ENCODE measurements around the gene CDH13.

Gene CDH13

DNA sequence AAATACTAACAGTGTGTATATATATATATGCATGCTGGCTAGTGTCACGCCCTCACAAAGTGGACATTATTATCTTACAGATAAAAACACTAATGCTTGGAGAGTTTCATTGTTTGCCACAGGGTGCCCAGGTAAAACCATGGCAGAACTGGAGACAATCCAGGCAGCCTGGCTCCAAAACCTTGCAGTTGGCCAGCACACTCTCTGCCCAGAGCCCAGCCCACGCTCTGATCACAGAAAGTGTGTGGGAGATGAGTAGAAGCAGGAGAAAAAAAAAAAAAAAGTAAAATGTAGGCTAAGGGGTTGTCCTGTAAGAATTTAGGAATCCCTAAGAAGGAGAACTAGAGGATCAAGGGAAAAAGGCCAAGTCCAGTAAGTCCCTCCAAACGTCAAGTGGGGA lies 538.0 kb downstream of the CDH13 start (continued):
- TF ChIP-seq, protein P1, sequence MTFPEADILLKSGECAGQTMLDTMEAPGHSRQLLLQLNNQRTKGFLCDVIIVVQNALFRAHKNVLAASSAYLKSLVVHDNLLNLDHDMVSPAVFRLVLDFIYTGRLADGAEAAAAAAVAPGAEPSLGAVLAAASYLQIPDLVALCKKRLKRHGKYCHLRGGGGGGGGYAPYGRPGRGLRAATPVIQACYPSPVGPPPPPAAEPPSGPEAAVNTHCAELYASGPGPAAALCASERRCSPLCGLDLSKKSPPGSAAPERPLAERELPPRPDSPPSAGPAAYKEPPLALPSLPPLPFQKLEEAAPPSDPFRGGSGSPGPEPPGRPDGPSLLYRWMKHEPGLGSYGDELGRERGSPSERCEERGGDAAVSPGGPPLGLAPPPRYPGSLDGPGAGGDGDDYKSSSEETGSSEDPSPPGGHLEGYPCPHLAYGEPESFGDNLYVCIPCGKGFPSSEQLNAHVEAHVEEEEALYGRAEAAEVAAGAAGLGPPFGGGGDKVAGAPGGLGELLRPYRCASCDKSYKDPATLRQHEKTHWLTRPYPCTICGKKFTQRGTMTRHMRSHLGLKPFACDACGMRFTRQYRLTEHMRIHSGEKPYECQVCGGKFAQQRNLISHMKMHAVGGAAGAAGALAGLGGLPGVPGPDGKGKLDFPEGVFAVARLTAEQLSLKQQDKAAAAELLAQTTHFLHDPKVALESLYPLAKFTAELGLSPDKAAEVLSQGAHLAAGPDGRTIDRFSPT (tag by site-specific recombination; IDR thresholded peaks at IDR 0.05): no peak
- TF ChIP-seq SP3 (tag by site-specific recombination; IDR thresholded peaks at IDR 0.05): no peak
- no peak for TF ChIP-seq IKZF3 (tag by site-specific recombination; IDR thresholded peaks at IDR 0.05)

DNA sequence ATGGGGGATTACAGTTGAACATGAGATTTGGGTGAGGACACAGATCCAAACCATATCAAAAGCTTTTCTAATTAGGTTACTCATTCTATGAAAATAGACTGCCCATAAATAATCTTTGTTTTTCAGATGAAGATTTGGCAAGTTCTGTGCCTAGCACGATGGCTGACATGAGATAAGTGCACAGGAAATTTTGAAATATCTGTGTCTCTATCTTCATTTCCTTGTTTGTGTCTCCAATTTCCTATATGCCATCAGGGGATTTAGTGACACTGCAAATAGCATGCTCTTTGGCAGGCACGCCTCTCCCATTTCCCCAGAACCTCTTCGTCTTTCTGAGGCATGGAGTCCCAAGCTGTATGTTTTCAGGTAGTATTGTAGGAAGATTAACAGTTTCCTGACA lies 544.6 kb downstream of the CDH13 start:
- no peak overlapping the region for H3K27ac ChIP-seq (ENCODE audit: extremely low read depth, low read depth, low read length)
- ChIA-PET POLR2A (no interaction called here), CTCF (no interaction called here)

DNA sequence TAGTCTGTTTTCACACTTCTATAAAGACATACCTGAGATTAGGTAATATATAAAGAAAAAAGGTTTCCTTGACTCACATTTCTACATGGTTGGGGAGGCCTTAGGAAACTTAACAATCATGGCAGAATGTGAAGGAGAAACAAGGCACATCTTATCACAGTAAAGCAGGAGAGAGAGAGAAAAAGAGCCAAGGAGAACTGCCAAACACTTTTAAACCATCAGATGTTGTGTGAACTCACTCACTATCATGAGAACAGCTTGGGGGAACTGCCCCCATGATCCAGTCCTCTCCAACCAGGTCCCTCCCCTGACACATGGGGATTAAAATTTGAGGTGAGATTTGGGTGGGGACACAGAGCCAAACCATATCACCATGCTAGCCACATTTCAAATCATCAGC lies 547.9 kb downstream of the CDH13 start:
- Histone ChIP-seq H3K36me3 (ENCODE audit: control insufficient read depth in 2 of 2, insufficient read depth in 1 of 2, low read length in 2 of 2) (no peaks in the 10 kb centered on the region), H3K4me1 (ENCODE audit: control insufficient read depth, insufficient read depth, low read length) (no peaks in the 10 kb centered on the region)
- CTCF ChIA-PET: no interaction called here

More for the DNA sequence above, 544.6 kb downstream of the CDH13 start:
- Histone ChIP-seq H3K9me3 (ENCODE audit: control insufficient read depth, insufficient read depth, low read depth, low read length) (no peaks in the 10 kb centered on the region), H3K4me3 (ENCODE audit: low read depth, low read length) (no peak overlapping the region), H3K36me3 (ENCODE audit: control insufficient read depth in 2 of 2, insufficient read depth in 1 of 2, low read length in 2 of 2) (no peaks in the 10 kb centered on the region), H3K4me1 (ENCODE audit: control insufficient read depth, insufficient read depth, low read length) (no peaks in the 10 kb centered on the region)
- TF ChIP-seq WT1 (tag by site-specific recombination; IDR thresholded peaks at IDR 0.05) (no peak), IKZF3 (tag by site-specific recombination; IDR thresholded peaks at IDR 0.05) (no peak), ZNF510 (tag by site-specific recombination; IDR thresholded peaks at IDR 0.05; ENCODE audit: insufficient replicate concordance) (no peak), ZNF350 (tag by site-specific recombination; IDR thresholded peaks at IDR 0.05) (no peak), REPIN1 (tag by site-specific recombination; IDR thresholded peaks at IDR 0.05; ENCODE audit: low read depth) (no peak), KLF9 (tag by site-specific recombination; IDR thresholded peaks at IDR 0.05; ENCODE audit: low read depth) (no peak), SP3 (tag by site-specific recombination; IDR thresholded peaks at IDR 0.05) (no peak), ZNF670 (tag by site-specific recombination; IDR thresholded peaks at IDR 0.05; ENCODE audit: low read depth) (no peak), ZNF274 (IDR thresholded peaks at IDR 0.05; ENCODE audit: low read length) (no peak), ZNF274 (tag by site-specific recombination; IDR thresholded peaks at IDR 0.05; ENCODE audit: borderline replicate concordance) (no peak)
- TF ChIP-seq, protein P2, sequence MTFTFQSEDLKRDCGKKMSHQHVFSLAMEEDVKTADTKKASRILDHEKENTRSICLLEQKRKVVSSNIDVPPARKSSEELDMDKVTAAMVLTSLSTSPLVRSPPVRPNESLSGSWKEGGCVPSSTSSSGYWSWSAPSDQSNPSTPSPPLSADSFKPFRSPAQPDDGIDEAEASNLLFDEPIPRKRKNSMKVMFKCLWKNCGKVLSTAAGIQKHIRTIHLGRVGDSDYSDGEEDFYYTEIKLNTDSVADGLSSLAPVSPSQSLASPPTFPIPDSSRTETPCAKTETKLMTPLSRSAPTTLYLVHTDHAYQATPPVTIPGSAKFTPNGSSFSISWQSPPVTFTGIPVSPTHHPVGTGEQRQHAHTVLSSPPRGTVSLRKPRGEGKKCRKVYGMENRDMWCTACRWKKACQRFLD (tag by site-specific recombination; IDR thresholded peaks at IDR 0.05): no peak

More for the DNA sequence above, 547.9 kb downstream of the CDH13 start:
- Histone ChIP-seq H3K9me3 (ENCODE audit: control insufficient read depth, insufficient read depth, low read depth, low read length) (no peaks in the 10 kb centered on the region), H3K27ac (ENCODE audit: extremely low read depth, low read depth, low read length) (no peak overlapping the region), H3K4me3 (ENCODE audit: low read depth, low read length) (no peak overlapping the region)
- POLR2A ChIA-PET: no interaction called here
- TF ChIP-seq ZNF121 (tag by site-specific recombination; IDR thresholded peaks at IDR 0.05): no peak
- no peak for TF ChIP-seq ZNF660 (tag by site-specific recombination; IDR thresholded peaks at IDR 0.05)
- TF ChIP-seq ZNF311 (tag by site-specific recombination; IDR thresholded peaks at IDR 0.05; ENCODE audit: borderline replicate concordance): no peak
- TF ChIP-seq, protein P3, sequence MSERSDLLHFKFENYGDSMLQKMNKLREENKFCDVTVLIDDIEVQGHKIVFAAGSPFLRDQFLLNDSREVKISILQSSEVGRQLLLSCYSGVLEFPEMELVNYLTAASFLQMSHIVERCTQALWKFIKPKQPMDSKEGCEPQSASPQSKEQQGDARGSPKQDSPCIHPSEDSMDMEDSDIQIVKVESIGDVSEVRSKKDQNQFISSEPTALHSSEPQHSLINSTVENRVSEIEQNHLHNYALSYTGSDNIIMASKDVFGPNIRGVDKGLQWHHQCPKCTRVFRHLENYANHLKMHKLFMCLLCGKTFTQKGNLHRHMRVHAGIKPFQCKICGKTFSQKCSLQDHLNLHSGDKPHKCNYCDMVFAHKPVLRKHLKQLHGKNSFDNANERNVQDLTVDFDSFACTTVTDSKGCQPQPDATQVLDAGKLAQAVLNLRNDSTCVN (tag by site-specific recombination; optimal IDR thresholded peaks at IDR 0.05): no peak
- TF ChIP-seq RBAK (tag by site-specific recombination; IDR thresholded peaks at IDR 0.05): no peak
- no peak for TF ChIP-seq ZNF561 (tag by site-specific recombination; IDR thresholded peaks at IDR 0.05; ENCODE audit: borderline replicate concordance)
- TF ChIP-seq ZNF549 (tag by site-specific recombination; IDR thresholded peaks at IDR 0.05): no peak
- TF ChIP-seq, protein P4, sequence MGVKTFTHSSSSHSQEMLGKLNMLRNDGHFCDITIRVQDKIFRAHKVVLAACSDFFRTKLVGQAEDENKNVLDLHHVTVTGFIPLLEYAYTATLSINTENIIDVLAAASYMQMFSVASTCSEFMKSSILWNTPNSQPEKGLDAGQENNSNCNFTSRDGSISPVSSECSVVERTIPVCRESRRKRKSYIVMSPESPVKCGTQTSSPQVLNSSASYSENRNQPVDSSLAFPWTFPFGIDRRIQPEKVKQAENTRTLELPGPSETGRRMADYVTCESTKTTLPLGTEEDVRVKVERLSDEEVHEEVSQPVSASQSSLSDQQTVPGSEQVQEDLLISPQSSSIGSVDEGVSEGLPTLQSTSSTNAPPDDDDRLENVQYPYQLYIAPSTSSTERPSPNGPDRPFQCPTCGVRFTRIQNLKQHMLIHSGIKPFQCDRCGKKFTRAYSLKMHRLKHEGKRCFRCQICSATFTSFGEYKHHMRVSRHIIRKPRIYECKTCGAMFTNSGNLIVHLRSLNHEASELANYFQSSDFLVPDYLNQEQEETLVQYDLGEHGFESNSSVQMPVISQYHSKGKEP (tag by site-specific recombination; IDR thresholded peaks at IDR 0.05): no peak
- no peak for TF ChIP-seq ZNF132 (tag by site-specific recombination; IDR thresholded peaks at IDR 0.05; ENCODE audit: borderline replicate concordance)

Measured in HEK293 (cell line).